ENCODE measurements around the gene ALKBH4.
"Not testable (repeated sequence)": the region's sequence is repeated elsewhere in the genome, so short reads cannot be mapped to it uniquely, and the experiment has no call there.

- TF ChIP-seq, protein P1, sequence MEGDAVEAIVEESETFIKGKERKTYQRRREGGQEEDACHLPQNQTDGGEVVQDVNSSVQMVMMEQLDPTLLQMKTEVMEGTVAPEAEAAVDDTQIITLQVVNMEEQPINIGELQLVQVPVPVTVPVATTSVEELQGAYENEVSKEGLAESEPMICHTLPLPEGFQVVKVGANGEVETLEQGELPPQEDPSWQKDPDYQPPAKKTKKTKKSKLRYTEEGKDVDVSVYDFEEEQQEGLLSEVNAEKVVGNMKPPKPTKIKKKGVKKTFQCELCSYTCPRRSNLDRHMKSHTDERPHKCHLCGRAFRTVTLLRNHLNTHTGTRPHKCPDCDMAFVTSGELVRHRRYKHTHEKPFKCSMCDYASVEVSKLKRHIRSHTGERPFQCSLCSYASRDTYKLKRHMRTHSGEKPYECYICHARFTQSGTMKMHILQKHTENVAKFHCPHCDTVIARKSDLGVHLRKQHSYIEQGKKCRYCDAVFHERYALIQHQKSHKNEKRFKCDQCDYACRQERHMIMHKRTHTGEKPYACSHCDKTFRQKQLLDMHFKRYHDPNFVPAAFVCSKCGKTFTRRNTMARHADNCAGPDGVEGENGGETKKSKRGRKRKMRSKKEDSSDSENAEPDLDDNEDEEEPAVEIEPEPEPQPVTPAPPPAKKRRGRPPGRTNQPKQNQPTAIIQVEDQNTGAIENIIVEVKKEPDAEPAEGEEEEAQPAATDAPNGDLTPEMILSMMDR (IDR thresholded peaks at IDR 0.05): not testable (repeated sequence)
- TF ChIP-seq, protein P2, sequence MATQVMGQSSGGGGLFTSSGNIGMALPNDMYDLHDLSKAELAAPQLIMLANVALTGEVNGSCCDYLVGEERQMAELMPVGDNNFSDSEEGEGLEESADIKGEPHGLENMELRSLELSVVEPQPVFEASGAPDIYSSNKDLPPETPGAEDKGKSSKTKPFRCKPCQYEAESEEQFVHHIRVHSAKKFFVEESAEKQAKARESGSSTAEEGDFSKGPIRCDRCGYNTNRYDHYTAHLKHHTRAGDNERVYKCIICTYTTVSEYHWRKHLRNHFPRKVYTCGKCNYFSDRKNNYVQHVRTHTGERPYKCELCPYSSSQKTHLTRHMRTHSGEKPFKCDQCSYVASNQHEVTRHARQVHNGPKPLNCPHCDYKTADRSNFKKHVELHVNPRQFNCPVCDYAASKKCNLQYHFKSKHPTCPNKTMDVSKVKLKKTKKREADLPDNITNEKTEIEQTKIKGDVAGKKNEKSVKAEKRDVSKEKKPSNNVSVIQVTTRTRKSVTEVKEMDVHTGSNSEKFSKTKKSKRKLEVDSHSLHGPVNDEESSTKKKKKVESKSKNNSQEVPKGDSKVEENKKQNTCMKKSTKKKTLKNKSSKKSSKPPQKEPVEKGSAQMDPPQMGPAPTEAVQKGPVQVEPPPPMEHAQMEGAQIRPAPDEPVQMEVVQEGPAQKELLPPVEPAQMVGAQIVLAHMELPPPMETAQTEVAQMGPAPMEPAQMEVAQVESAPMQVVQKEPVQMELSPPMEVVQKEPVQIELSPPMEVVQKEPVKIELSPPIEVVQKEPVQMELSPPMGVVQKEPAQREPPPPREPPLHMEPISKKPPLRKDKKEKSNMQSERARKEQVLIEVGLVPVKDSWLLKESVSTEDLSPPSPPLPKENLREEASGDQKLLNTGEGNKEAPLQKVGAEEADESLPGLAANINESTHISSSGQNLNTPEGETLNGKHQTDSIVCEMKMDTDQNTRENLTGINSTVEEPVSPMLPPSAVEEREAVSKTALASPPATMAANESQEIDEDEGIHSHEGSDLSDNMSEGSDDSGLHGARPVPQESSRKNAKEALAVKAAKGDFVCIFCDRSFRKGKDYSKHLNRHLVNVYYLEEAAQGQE (IDR thresholded peaks at IDR 0.05; ENCODE audit: low read depth, low read length): not testable (repeated sequence)
Measured at GRCh38 chr7:102474116-102474515, 9.5 kb upstream of the ALKBH4 start.

Data from SK-N-SH (cell line).